ENCODE data around the gene TACR2.

Gene TACR2

GRCh38 chr10:69402386-69402785 is 14.3 kb downstream of the TACR2 start:
- DNase-seq (ENCODE audit: low read depth) = no peak

GRCh38 chr10:69401416-69401815 is 15.3 kb downstream of the TACR2 start:
- no peak for DNase-seq (ENCODE audit: low read depth)

GRCh38 chr10:69400936-69401335 is 15.8 kb downstream of the TACR2 start:
- no peak for DNase-seq (ENCODE audit: low read depth)

GRCh38 chr10:69398466-69398865 is 18.3 kb downstream of the TACR2 start:
- no peak for DNase-seq (ENCODE audit: low read depth)

- DNase-seq (ENCODE audit: low read depth) = no peak
Observed at GRCh38 chr10:69397972-69398371, 18.7 kb downstream of the TACR2 start.

GRCh38 chr10:69394020-69394419 is 22.7 kb downstream of the TACR2 start:
- DNase-seq (ENCODE audit: low read depth) = no peak

- peak; percentile 71 for DNase-seq (ENCODE audit: low read depth)
Observed at GRCh38 chr10:69392481-69393000, 24.2 kb downstream of the TACR2 start.

- no peak for DNase-seq (ENCODE audit: low read depth)
Observed at GRCh38 chr10:69391158-69391557, 25.6 kb downstream of the TACR2 start.

- peak; percentile 68 for DNase-seq (ENCODE audit: low read depth)
Observed at GRCh38 chr10:69389827-69390490, 26.8 kb downstream of the TACR2 start.

- no peak for DNase-seq (ENCODE audit: low read depth)
Observed at GRCh38 chr10:69388488-69388887, 28.2 kb downstream of the TACR2 start.

- no peak for DNase-seq (ENCODE audit: low read depth)
Observed at GRCh38 chr10:69387500-69387899, 29.2 kb downstream of the TACR2 start.

GRCh38 chr10:69385454-69386350 is 31.0 kb downstream of the TACR2 start:
- no peak for DNase-seq (ENCODE audit: low read depth)

- DNase-seq (ENCODE audit: low read depth) = no peak
Observed at GRCh38 chr10:69384320-69384719, 32.4 kb downstream of the TACR2 start.

- DNase-seq (ENCODE audit: low read depth) = peak; percentile 60
Observed at GRCh38 chr10:69383558-69383957, 33.2 kb downstream of the TACR2 start.

- peak; percentile 57 for DNase-seq (ENCODE audit: low read depth)
Observed at GRCh38 chr10:69382382-69383117, 34.2 kb downstream of the TACR2 start.

- DNase-seq (ENCODE audit: low read depth) = no peak
Observed at GRCh38 chr10:69379800-69380199, 36.9 kb downstream of the TACR2 start.

GRCh38 chr10:69377933-69378332 is 38.8 kb downstream of the TACR2 start:
- no peak for DNase-seq (ENCODE audit: low read depth)

GRCh38 chr10:69377191-69377590 is 39.5 kb downstream of the TACR2 start:
- no peak for DNase-seq (ENCODE audit: low read depth)

- DNase-seq (ENCODE audit: low read depth) = no peak
Observed at GRCh38 chr10:69376662-69377061, 40.1 kb downstream of the TACR2 start.

- DNase-seq (ENCODE audit: low read depth) = peak; percentile 30
Observed at GRCh38 chr10:69375307-69376151, 41.2 kb downstream of the TACR2 start.

GRCh38 chr10:69374931-69375306 is 41.8 kb downstream of the TACR2 start:
- no peak for DNase-seq (ENCODE audit: low read depth)

- DNase-seq (ENCODE audit: low read depth) = no peak
Observed at GRCh38 chr10:69374242-69374641, 42.5 kb downstream of the TACR2 start.
